ENCODE measurements around the gene URB1. TPM values are rescaled to one million over a fixed set of nuclear protein-coding genes. Genes with fewer than 3 reads are reported as not detected.

URB1 gene
- total and polyA plus RNA-seq, 4 donors = 3.7 to 17.6 (median 11.4) TPM

DNA sequence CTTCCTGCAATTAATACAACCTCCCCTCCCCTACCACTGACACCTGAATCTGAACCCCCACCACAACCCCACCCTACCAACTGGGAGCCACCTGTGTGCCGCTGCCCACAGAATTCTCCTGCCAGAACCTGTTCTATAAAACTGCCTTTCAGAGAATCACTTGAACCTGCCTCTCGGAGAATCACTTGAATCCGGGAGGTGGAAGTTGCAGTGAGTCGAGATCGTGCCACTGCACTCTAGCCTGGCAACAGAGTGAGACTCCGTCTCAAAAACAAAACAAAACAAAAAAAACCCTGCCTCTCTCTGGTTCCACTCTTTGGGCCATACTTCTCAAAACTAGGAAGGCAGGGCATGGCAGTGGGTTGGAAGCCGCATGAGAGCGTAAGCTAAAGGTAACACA, 5.7 kb downstream of the URB1 start:
- Histone ChIP-seq H3K27ac (ENCODE audit: low read depth in 1 of 2, low read length in 1 of 2) (no peak overlapping the region), H3K36me3 (ENCODE audit: control insufficient read depth in 4 of 4, insufficient read depth in 4 of 4, low read length in 4 of 4) (peaks cover 5 to 24% (median 13%) of the 10 kb centered on the region in 4 donors), H3K4me3 (no peak overlapping the region), H3K9me3 (ENCODE audit: control insufficient read depth in 4 of 4, insufficient read depth in 3 of 4, low read length in 3 of 4) (no peaks in the 10 kb centered on the region), H3K9ac (ENCODE audit: insufficient read depth in 1 of 2, low read length in 2 of 2) (no peak overlapping the region), H3K27me3 (ENCODE audit: control insufficient read depth in 3 of 3, insufficient read depth in 3 of 3, low read length in 2 of 3) (no peaks in the 10 kb centered on the region), H3K4me1 (ENCODE audit: control insufficient read depth in 5 of 5, insufficient read depth in 5 of 5, low read length in 5 of 5) (peaks cover 0 to 21% (median 5%) of the 10 kb centered on the region in 5 donors)
- 81 to 93% methylated on average over 8 of the region's 8 CpGs for WGBS, 2 donors
- TF ChIP-seq, protein P1, sequence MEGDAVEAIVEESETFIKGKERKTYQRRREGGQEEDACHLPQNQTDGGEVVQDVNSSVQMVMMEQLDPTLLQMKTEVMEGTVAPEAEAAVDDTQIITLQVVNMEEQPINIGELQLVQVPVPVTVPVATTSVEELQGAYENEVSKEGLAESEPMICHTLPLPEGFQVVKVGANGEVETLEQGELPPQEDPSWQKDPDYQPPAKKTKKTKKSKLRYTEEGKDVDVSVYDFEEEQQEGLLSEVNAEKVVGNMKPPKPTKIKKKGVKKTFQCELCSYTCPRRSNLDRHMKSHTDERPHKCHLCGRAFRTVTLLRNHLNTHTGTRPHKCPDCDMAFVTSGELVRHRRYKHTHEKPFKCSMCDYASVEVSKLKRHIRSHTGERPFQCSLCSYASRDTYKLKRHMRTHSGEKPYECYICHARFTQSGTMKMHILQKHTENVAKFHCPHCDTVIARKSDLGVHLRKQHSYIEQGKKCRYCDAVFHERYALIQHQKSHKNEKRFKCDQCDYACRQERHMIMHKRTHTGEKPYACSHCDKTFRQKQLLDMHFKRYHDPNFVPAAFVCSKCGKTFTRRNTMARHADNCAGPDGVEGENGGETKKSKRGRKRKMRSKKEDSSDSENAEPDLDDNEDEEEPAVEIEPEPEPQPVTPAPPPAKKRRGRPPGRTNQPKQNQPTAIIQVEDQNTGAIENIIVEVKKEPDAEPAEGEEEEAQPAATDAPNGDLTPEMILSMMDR (IDR thresholded peaks at IDR 0.05; ENCODE audit: control extremely low read depth, extremely low read depth) = no peak
- ATAC-seq (ENCODE audit: insufficient read depth, low FRiP score) = no peak
- no peak for DNase-seq

DNA sequence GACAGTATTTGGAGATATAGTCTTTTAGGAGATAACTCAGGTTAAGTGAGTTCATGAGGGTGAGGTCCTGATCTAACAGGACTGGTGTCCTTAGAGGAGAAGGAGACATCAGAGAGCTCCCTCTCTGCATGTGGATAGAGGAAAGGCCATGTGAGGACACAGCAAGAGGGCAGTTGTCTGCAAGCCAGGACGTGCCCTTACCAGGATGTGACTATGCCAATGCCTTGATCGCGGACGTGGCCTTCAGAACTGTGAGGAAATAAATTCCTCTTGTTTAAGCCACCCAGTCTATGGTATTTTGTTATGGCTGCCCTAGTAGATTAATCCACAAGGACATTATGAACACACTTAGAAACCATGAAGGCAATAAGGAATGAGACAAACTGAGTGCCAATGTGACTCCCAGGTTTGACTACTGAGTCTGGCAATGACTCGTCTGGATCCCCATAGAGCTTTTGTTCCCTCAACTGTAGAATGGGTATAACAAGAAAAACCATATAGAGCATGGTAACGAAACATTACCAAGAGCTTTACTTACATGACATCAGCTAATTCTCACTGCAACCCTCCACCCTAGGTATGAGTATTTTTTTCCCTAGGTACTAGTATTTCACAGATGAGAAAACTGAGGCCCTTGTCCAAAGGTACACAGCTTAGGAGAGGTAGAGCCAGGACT, 6.5 kb downstream of the URB1 start:
- Histone ChIP-seq H3K36me3 (ENCODE audit: control insufficient read depth in 4 of 4, insufficient read depth in 4 of 4, low read length in 4 of 4) (peaks cover 5 to 25% (median 14%) of the 10 kb centered on the region in 4 donors), H3K27me3 (ENCODE audit: control insufficient read depth in 3 of 3, insufficient read depth in 3 of 3, low read length in 2 of 3) (no peaks in the 10 kb centered on the region), H3K9me3 (ENCODE audit: control insufficient read depth in 4 of 4, insufficient read depth in 3 of 4, low read length in 3 of 4) (no peaks in the 10 kb centered on the region), H3K27ac (ENCODE audit: low read depth in 1 of 2, low read length in 1 of 2) (peak overlapping the region in 1 of 2 donors; percentile 22), H3K4me1 (ENCODE audit: control insufficient read depth in 5 of 5, insufficient read depth in 5 of 5, low read length in 5 of 5) (peaks cover 0 to 13% (median 0%) of the 10 kb centered on the region in 5 donors), H3K9ac (ENCODE audit: insufficient read depth in 1 of 2, low read length in 2 of 2) (no peak overlapping the region), H3K4me3 (no peak overlapping the region)
- WGBS, 2 donors = 58 to 67% methylated on average over 6 of the region's 6 CpGs
- TF ChIP-seq, protein P1 (IDR thresholded peaks at IDR 0.05; ENCODE audit: control extremely low read depth, extremely low read depth) = no peak
- DNase-seq (no peak), ATAC-seq (ENCODE audit: insufficient read depth, low FRiP score) (no peak)

DNA sequence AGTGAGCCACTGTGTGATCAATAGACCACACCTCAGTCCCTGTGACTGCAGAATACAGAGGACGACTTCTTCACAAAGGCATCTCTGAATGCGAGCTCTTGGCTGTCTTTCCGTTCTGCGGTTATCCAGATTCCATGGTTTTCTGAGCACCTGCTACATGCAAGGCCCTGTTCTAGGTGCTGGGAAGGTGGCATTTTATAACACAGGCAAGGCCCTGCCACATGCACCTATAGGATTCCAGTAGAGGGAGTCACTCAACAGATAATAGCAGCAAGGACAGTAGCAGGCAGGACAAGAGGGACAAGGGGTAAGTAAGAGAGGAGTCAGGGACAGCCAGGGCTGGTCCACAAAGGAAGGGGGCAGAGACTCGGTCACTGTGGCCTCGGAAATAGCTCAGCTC, 9.0 kb downstream of the URB1 start:
- ATAC-seq (ENCODE audit: insufficient read depth, low FRiP score) (no peak), DNase-seq (no peak)
- peaks cover 13 to 30% (median 19%) of the 10 kb centered on the region in 4 donors for H3K36me3 ChIP-seq (ENCODE audit: control insufficient read depth in 4 of 4, insufficient read depth in 4 of 4, low read length in 4 of 4)
- no peak overlapping the region for H3K27ac ChIP-seq (ENCODE audit: low read depth in 1 of 2, low read length in 1 of 2)
- no peak overlapping the region for H3K9ac ChIP-seq (ENCODE audit: insufficient read depth in 1 of 2, low read length in 2 of 2)
- 95 to 97% methylated on average over 6 of the region's 6 CpGs for WGBS, 2 donors
- TF ChIP-seq, protein P1 (IDR thresholded peaks at IDR 0.05; ENCODE audit: control extremely low read depth, extremely low read depth) = no peak
- H3K4me3 ChIP-seq = no peak overlapping the region
- H3K9me3 ChIP-seq (ENCODE audit: control insufficient read depth in 4 of 4, insufficient read depth in 3 of 4, low read length in 3 of 4) = no peaks in the 10 kb centered on the region
- H3K4me1 ChIP-seq (ENCODE audit: control insufficient read depth in 5 of 5, insufficient read depth in 5 of 5, low read length in 5 of 5) = peaks cover 0 to 7% (median 0%) of the 10 kb centered on the region in 5 donors
- no peaks in the 10 kb centered on the region for H3K27me3 ChIP-seq (ENCODE audit: control insufficient read depth in 3 of 3, insufficient read depth in 3 of 3, low read length in 2 of 3)
